ENCODE data around the gene TSGA10IP. TPM values are rescaled to one million over a fixed set of nuclear protein-coding genes. Genes with fewer than 3 reads are reported as not detected.

The TSGA10IP gene
- total RNA-seq, 1 experiment from 2014 or later = not detected

DNA sequence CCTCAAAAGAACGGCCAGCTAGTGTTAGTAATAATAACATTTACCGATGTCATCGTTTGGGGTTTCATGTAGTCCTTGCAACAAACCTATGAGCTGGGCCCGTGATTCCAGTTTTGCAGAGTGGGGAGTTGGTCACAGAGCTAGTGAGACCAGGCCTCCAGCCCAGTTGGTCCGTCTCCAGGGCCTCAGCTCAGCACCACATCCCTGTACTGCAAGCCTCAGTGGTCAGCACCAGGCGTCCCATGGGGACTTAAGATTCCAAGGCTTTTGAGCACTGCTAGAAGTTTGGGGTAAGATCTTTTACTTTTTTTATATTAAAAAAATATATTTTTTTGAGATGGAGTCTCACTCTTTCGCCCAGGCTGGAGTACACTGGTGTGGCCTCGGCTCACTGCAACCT is 1.1 kb upstream of the TSGA10IP start:
- no peak overlapping the region for H3K27ac ChIP-seq
- CTCF ChIA-PET = no interaction called here
- 0 out of 2 replicates have a peak, but pooled peaks cover 6% of the 10 kb centered on the region for H3K27me3 ChIP-seq (ENCODE audit: insufficient read depth, low read depth)
- H4K20me1 ChIP-seq (ENCODE audit: insufficient read depth) = no peaks in the 10 kb centered on the region
- no peaks in the 10 kb centered on the region for H3K36me3 ChIP-seq (ENCODE audit: low read depth)
- no peaks in the 10 kb centered on the region for H3K9me3 ChIP-seq (ENCODE audit: insufficient read depth, low read depth)
- no peaks in the 10 kb centered on the region for H3F3A ChIP-seq (ENCODE audit: insufficient read depth, low read depth)
- no peak for DNase-seq
- no peak for TF ChIP-seq EZH2 (IDR thresholded peaks at IDR 0.05; ENCODE audit: low read depth)
- TF ChIP-seq, protein P1, sequence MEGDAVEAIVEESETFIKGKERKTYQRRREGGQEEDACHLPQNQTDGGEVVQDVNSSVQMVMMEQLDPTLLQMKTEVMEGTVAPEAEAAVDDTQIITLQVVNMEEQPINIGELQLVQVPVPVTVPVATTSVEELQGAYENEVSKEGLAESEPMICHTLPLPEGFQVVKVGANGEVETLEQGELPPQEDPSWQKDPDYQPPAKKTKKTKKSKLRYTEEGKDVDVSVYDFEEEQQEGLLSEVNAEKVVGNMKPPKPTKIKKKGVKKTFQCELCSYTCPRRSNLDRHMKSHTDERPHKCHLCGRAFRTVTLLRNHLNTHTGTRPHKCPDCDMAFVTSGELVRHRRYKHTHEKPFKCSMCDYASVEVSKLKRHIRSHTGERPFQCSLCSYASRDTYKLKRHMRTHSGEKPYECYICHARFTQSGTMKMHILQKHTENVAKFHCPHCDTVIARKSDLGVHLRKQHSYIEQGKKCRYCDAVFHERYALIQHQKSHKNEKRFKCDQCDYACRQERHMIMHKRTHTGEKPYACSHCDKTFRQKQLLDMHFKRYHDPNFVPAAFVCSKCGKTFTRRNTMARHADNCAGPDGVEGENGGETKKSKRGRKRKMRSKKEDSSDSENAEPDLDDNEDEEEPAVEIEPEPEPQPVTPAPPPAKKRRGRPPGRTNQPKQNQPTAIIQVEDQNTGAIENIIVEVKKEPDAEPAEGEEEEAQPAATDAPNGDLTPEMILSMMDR (conservative IDR thresholded peaks at IDR 0.05) = no peak
- H3K9me2 ChIP-seq (ENCODE audit: insufficient read depth) = no peaks in the 10 kb centered on the region
- no peak overlapping the region for H2AFZ ChIP-seq
- no peak overlapping the region for H3K4me2 ChIP-seq
- POLR2A ChIA-PET (ENCODE audit: unreplicated experiment) = no interaction called here
- intact Hi-C loops (cut with micrococcal nuclease; ENCODE audit: unreplicated experiment) = no loop called here
- no peak overlapping the region for H3K4me3 ChIP-seq
- H3K4me1 ChIP-seq (replicated peaks; ENCODE audit: insufficient read depth) = no peaks in the 10 kb centered on the region
- H3K79me2 ChIP-seq (ENCODE audit: low read depth) = no peaks in the 10 kb centered on the region
- no TSS peak for BruUV-seq (replicated peaks)

DNA sequence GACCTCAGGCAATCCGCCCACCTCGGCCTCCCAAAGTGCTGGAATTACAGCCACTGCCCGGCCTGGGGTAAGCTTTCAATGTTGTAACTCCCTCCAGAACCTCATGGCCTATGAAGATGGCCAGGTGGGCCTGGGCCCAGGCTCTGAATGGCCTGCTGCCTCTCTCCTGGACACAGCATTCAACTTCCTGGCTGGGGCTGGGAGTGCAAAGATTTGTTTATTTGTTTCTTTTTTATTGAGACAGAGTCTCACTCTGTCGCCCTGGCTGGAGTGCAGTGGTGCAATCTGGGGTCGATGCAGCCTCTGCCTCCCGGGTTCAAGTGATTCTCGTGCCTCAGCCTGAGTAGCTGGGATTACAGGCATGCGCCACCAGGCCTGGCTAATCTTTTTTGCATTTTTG is 513 bp upstream of the TSGA10IP start:
- Histone ChIP-seq H3K36me3 (ENCODE audit: low read depth) (no peaks in the 10 kb centered on the region), H4K20me1 (ENCODE audit: insufficient read depth) (no peaks in the 10 kb centered on the region), H3K9me3 (ENCODE audit: insufficient read depth, low read depth) (no peaks in the 10 kb centered on the region), H3K4me3 (no peak overlapping the region), H3K9me2 (ENCODE audit: insufficient read depth) (no peaks in the 10 kb centered on the region), H2AFZ (no peak overlapping the region), H3K4me2 (no peak overlapping the region), H3K27ac (no peak overlapping the region), H3F3A (ENCODE audit: insufficient read depth, low read depth) (no peaks in the 10 kb centered on the region), H3K4me1 (replicated peaks; ENCODE audit: insufficient read depth) (no peaks in the 10 kb centered on the region), H3K27me3 (ENCODE audit: insufficient read depth, low read depth) (0 out of 2 replicates have a peak, but pooled peaks cover 6% of the 10 kb centered on the region), H3K79me2 (ENCODE audit: low read depth) (no peaks in the 10 kb centered on the region)
- ChIA-PET POLR2A (ENCODE audit: unreplicated experiment) (no interaction called here), CTCF (no interaction called here)
- TF ChIP-seq, protein P1 (conservative IDR thresholded peaks at IDR 0.05) = no peak
- no peak for TF ChIP-seq EZH2 (IDR thresholded peaks at IDR 0.05; ENCODE audit: low read depth)
- intact Hi-C loops (cut with micrococcal nuclease; ENCODE audit: unreplicated experiment) = no loop called here
- no peak for DNase-seq
- no TSS peak for BruUV-seq (replicated peaks)

DNA sequence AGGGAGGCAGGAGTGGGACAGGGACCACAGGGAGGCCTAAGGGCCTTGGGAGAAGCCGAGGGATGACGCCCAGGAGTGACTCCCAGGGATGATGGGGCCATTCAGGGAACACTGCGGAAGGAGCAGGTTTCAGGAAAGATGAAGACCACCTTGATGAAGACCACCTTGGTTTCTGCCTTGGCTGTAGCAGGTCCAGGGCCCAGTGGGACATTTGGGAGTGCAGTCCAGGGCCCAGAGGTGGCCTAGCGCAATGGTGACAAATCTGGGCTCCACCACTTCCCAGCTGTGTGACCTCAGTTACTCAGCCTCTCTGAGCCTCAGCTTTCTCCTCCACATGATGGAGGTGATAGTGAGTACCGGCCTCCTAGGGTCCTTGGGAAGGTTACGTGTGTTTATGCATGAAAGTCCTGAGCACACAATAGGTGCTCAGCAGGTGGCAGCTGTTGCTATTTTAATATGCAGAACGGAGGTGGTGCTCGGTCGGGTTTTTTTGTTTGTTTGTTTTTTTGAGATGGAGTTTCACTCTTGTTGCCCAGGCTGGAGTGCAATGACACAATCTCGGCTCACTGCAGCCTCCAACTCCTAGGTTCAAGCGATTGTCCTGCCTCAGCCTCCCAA is 770 bp downstream of the TSGA10IP start:
- no peak for DNase-seq
- intact Hi-C loops (cut with micrococcal nuclease; ENCODE audit: unreplicated experiment) = no loop called here

More for the DNA sequence above, 770 bp downstream of the TSGA10IP start:
- TF ChIP-seq, protein P1 (conservative IDR thresholded peaks at IDR 0.05) = no peak
- no peak for TF ChIP-seq EZH2 (IDR thresholded peaks at IDR 0.05; ENCODE audit: low read depth)
- Histone ChIP-seq H3F3A (ENCODE audit: insufficient read depth, low read depth) (no peaks in the 10 kb centered on the region), H3K4me1 (replicated peaks; ENCODE audit: insufficient read depth) (no peaks in the 10 kb centered on the region), H4K20me1 (ENCODE audit: insufficient read depth) (no peaks in the 10 kb centered on the region), H3K9me2 (ENCODE audit: insufficient read depth) (no peaks in the 10 kb centered on the region), H3K27me3 (ENCODE audit: insufficient read depth, low read depth) (0 out of 2 replicates have a peak, but pooled peaks cover 6% of the 10 kb centered on the region), H3K27ac (no peak overlapping the region), H3K9me3 (ENCODE audit: insufficient read depth, low read depth) (no peaks in the 10 kb centered on the region), H2AFZ (no peak overlapping the region), H3K36me3 (ENCODE audit: low read depth) (no peaks in the 10 kb centered on the region), H3K4me3 (no peak overlapping the region), H3K79me2 (ENCODE audit: low read depth) (no peaks in the 10 kb centered on the region), H3K4me2 (no peak overlapping the region)
- no TSS peak for BruUV-seq (replicated peaks)
- CTCF ChIA-PET = no interaction called here
- POLR2A ChIA-PET (ENCODE audit: unreplicated experiment) = no interaction called here

All from PC-9 (cell line).